Suprapubic skin (tissue), 3 donors: ENCODE results near the gene ARSB.

Source experiments
- EP300 ChIP-seq: sonication (generic); formaldehyde crosslinking; IDR thresholded peaks from one replicate; pipeline ENCODE4 v1.6.1; 2017; ENCODE audit warnings: antibody characterized with exemption
- TF ChIP-seq, protein P1 (sequence below), 2 donors: fragments of 200-600 bp in 1 of 2; fragments of 450-650 bp in 1 of 2; sonication (generic) in 1 of 2; IDR thresholded peaks; one replicate each; pipeline ENCODE4 v1.5.1; 2016 to 2019; ENCODE audit warnings: antibody characterized with exemption in 2 of 2, mild to moderate bottlenecking in 1 of 2, moderate library complexity in 1 of 2

DNA sequence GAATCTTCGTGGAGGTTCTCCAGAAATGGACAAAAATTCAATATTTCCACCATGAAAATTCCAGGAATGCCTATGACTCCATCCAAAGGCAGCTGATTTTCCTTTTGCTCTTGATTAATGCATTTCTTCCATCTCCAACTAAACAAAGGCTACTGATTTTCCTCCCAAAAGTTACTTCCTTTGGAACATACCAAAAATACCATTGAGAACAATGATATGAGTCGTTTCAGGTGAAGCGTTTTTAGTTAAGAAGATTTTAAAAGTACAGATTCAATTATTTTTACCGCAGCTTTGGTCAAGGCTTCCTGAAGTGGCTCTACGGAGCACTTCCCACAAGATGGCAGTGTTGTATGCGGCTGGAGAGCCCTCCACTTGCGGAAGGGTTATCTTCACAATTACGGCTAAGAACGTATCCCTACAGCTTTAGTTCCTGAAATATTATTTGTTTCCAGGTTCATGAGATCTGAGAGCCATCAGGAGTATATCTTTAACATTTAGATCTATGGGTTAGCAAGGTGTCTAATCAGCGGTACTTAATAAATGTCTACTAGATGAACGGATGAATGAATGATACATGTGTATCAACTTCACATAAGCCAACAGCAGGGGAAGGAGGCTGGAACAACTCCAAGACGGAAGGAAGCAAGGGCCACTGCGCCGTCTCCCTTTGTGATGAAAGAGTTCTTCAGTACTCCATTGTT is 35.9 kb upstream of the ARSB start:
- TF ChIP-seq, protein P1, sequence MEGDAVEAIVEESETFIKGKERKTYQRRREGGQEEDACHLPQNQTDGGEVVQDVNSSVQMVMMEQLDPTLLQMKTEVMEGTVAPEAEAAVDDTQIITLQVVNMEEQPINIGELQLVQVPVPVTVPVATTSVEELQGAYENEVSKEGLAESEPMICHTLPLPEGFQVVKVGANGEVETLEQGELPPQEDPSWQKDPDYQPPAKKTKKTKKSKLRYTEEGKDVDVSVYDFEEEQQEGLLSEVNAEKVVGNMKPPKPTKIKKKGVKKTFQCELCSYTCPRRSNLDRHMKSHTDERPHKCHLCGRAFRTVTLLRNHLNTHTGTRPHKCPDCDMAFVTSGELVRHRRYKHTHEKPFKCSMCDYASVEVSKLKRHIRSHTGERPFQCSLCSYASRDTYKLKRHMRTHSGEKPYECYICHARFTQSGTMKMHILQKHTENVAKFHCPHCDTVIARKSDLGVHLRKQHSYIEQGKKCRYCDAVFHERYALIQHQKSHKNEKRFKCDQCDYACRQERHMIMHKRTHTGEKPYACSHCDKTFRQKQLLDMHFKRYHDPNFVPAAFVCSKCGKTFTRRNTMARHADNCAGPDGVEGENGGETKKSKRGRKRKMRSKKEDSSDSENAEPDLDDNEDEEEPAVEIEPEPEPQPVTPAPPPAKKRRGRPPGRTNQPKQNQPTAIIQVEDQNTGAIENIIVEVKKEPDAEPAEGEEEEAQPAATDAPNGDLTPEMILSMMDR (IDR thresholded peaks at IDR 0.05), result peak; percentile 40 to 68
- no peak for TF ChIP-seq EP300
